D721Med (cell line): ENCODE results near the gene SYTL1.

Experiments
- DNase-seq: peaks from one replicate; pipeline ENCODE4 v3.0.0; 2011; ENCODE audit warnings: low spot score; ENCODE audit not compliant: insufficient read length
- FAIRE-seq: peaks from 2 replicates; lab custom pipeline; 2011; peaks lifted over from hg19 to GRCh38; lab: Jason Lieb, UNC
- CTCF ChIP-seq: IDR thresholded peaks from 2 replicates; pipeline ENCODE4 v1.5.1; 2012; ENCODE audit warnings: mild to moderate bottlenecking, control low read depth; ENCODE audit not compliant: insufficient read depth; ENCODE audit errors: missing control alignments

The SYTL1 gene

DNA sequence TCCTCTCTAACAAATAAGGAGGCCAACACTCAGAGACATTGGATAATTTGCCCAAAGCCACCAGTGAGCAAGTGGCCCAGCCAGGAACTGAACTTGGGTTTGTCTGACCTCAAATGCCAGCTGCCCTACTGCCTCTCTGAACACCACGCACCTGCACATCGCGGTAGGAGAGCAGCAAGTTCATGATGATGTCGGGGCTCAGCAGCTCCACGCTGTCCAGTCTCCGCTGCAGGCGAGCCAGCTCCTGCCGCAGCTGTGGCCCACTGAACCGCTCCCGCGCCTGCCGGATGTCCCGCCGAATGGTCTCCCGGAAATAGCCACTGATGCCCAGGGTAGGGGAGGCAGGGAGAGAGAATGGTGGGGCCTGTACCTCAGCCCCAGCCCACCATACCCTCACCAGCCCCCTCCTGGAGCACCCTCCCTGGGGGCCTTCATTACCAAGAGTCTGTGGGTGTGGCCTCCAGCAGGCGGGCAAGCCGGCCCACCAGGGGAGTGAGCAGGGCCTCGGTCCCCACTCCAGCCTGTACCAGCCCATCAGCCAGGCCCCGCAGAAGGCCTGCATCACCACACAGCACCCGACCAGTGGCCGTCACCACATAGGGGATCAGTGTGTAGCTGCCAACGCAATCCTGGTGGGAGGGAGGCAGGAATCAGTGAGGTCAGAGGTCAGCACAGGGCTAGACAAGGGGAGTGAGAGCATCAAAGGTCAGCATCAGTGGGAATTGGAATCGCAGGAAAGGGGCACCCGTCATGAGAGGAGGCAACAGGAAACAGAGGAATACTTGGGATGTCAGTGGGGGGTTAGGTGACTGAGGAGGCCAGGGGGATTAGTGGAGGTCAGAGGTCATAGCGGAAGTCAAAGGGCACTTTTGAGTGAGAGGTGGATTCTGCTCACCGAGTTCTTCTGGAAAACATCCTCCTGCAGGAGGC is 22.2 kb downstream of the SYTL1 start:
- DNase-seq (no peak), FAIRE-seq (no peak)
- no peak for TF ChIP-seq CTCF

- no peak for FAIRE-seq
- no peak for DNase-seq
Observed at GRCh38 chr1:27364696-27365371, 23.0 kb downstream of the SYTL1 start.

GRCh38 chr1:27365372-27366112 is 23.7 kb downstream of the SYTL1 start:
- FAIRE-seq: no peak
- no peak for DNase-seq
- no peak for TF ChIP-seq CTCF

More at GRCh38 chr1:27364696-27365371, 23.0 kb downstream of the SYTL1 start:
- no peak for TF ChIP-seq CTCF

DNA sequence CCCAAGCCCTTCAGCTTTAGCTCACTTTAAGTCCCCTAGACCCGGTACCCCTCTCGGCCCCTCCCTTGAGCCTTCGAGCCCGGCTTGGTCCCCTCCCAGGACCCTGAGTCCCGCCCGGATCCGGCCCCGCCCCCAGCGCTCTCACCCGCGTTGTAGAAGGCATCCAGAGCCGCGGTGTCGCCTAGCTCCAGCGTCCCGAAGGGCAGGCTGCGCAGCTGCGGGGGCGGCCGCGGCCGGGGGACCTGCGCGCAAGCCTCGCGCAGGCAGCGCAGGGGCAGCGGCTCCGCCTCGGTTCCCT is 24.2 kb downstream of the SYTL1 start:
- FAIRE-seq (no peak), DNase-seq (no peak)
- TF ChIP-seq CTCF: no peak

DNA sequence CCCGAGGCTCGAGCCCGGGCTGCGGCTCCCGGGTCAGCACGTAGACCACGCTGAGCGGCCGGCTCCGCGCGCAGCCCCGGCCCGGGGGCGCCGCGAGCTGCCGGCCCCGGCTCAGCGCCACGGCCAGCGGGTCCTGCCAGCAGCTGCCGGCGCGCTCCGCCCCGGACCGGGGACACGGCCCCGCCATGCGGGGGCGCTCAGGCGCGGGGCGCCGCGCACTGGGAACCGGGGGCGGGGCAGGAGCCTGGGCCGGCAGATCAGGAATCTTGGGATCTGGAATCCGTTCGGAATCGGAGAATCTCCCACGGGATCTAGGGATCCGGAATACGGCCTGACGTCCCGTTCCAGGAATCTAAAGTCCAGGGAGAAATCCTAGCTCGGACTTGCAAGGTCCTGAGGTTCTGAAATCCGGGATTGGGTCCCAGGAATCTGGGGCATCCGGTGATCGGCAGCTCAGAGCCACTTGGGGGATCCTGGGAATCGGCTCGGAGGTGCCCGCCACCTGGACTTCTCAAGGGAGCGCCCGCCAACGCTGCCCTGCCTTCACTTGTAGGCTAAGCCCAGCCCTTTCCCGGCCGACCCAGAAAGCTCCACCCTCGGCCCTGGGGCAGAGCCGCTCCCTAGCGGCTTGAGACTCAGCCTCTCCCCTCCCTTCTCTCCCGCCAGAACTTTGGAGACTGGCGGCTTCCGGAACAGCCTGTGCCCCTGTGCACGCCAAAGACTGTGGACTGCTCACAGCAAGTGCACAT is 24.8 kb downstream of the SYTL1 start, which contains the start of gene MAP3K6:
MAP3K6 (minus strand) TSS at position 551 of the 749 bp plus-strand sequence; CDS start at position 187, 364 bp downstream.
- DNase-seq: no peak

More for the DNA sequence above, 24.8 kb downstream of the SYTL1 start, which contains the start of gene MAP3K6:
- no peak for FAIRE-seq
- TF ChIP-seq CTCF: peak; percentile 43
